Stimulated activated naive CD8-positive, alpha-beta T cell treated with anti-CD3 and anti-CD28 coated beads, Interleukin-15, Interleukin-2, amounts not matched to agents 100 ng/mL and 50 ng/mL, for 24 hours (primary cell): ENCODE data around the gene ARHGAP12.
A peak's percentile ranks its signal among the peaks of the same experiment; 100 is the strongest.
"Not testable (repeated sequence)": the region's sequence is repeated elsewhere in the genome, so short reads cannot be mapped to it uniquely, and the experiment has no call there.

Experiments
- H3K27ac Mint-ChIP-seq: one replicate; pipeline ENCODE4 v1.8.0; 2021; ENCODE audit warnings: mild to moderate bottlenecking, mixed read lengths
- H3K27me3 Mint-ChIP-seq: one replicate; pipeline ENCODE4 v1.8.0; 2021; ENCODE audit warnings: mixed read lengths
- H3K36me3 Mint-ChIP-seq: one replicate; pipeline ENCODE4 v1.8.0; 2021; ENCODE audit warnings: low read depth, mixed read lengths
- H3K4me1 Mint-ChIP-seq: one replicate; pipeline ENCODE4 v1.8.0; 2021; ENCODE audit warnings: low read depth, mixed read lengths
- H3K4me3 Mint-ChIP-seq: one replicate; pipeline ENCODE4 v1.8.0; 2021; ENCODE audit warnings: mild to moderate bottlenecking, mixed read lengths
- H3K9me3 Mint-ChIP-seq: one replicate; pipeline ENCODE4 v1.8.0; 2021; ENCODE audit warnings: mixed read lengths

Gene ARHGAP12, protein sequence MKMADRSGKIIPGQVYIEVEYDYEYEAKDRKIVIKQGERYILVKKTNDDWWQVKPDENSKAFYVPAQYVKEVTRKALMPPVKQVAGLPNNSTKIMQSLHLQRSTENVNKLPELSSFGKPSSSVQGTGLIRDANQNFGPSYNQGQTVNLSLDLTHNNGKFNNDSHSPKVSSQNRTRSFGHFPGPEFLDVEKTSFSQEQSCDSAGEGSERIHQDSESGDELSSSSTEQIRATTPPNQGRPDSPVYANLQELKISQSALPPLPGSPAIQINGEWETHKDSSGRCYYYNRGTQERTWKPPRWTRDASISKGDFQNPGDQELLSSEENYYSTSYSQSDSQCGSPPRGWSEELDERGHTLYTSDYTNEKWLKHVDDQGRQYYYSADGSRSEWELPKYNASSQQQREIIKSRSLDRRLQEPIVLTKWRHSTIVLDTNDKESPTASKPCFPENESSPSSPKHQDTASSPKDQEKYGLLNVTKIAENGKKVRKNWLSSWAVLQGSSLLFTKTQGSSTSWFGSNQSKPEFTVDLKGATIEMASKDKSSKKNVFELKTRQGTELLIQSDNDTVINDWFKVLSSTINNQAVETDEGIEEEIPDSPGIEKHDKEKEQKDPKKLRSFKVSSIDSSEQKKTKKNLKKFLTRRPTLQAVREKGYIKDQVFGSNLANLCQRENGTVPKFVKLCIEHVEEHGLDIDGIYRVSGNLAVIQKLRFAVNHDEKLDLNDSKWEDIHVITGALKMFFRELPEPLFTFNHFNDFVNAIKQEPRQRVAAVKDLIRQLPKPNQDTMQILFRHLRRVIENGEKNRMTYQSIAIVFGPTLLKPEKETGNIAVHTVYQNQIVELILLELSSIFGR

DNA sequence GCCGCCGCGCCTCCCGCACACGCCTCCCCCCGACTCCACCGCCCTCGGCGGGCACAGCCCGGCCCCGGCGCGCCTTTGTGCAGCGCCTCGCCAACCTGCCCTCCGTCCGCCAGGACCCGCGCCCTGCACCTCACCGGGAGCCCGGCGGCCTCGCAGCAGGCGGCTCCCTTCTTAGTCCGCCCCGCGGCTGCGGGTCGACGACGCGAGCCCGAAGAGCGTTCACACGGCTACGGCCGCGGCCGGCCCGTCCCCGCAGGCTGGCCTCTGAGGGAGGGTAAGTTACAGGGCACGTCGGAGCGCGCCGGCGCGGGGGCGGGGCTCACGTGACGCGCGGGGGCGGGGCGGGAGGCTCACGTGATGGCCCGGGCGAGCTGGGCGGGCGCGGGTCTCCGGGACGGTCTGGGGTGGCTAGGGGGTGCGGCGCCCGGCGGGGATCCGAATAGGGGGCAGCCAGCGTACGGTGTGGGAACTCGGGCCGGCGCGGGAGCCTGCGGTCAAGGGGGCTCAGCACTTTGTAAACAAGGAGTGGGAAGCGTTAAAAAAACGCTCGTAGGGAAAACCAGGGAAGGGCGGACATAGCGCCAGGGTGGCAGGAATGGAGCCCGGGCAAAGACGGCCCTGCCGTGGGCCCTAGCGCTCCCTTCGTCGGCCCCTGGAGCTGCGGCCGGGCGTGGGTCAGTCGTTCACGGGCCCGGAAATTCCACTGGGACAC, at the start of gene ARHGAP12:
Gene ARHGAP12 (minus strand): TSS at position 283 of the 712 bp plus-strand sequence. CDS start 19,976 bp downstream, outside the sequence.
- Mint-ChIP-seq H3K36me3 (no peaks in the 10 kb centered on the region), H3K9me3 (no peaks in the 10 kb centered on the region), H3K4me3 (peak within 1 kb of the TSS; percentile 89), H3K4me1 (peaks cover 55% of the 10 kb centered on the region), H3K27ac (peak within 1 kb of the TSS; percentile 82), H3K27me3 (no peaks in the 10 kb centered on the region)

DNA sequence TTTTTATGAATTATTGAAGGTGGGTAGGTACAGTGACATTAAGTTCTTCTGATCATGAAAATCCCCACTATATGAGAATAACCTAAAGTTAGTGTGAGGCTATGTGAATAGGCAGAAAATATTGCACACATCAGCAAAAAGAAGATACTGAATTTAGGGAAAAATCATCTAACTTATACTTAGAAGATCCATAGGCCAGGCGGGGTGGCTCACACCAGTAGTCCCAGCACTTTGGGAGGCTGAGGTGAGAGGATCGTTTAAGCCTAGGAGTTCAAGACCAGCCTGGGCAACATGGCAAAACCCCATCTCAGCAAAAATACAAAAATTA, 49.5 kb upstream of the ARHGAP12 start:
- Mint-ChIP-seq H3K27ac (no peak overlapping the region), H3K27me3 (peaks cover 3% of the 10 kb centered on the region), H3K36me3 (no peaks in the 10 kb centered on the region), H3K4me3 (no peak overlapping the region), H3K4me1 (peaks cover 26% of the 10 kb centered on the region), H3K9me3 (peaks cover 3% of the 10 kb centered on the region)

DNA sequence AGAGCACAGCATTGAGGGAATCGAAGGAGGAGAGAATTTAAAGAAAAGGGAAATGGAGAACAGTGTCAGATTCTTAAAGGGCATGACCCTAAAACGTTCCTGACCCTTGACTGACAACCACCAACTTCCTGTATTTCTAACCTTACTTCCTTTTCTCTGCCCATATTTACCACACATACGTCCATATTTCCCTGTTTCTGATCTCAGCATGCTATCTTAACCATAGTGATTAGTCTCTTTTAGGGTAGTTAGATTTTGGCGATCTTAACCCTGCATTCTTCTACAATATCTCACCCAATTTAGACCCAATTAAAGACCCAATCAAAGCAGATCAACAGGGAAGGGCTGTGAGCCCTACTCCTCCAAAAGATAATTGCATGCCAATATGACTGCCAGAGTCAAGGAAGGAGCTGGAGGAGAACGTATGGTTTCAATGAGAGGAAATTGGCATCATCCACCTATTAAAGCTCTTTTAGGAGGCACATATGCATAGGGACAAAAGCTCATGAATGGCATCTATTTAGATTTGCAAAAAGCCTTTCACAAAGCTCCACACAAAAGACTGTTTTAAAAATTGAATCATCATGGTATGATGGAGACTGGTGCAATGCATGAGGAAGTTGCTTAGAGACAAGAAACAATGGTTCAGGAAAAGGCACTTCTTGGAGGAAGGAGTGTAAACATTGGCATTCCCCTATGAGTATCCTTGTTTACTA, 49.0 kb upstream of the ARHGAP12 start:
- no peak overlapping the region for H3K27ac Mint-ChIP-seq
- peaks cover 26% of the 10 kb centered on the region for H3K4me1 Mint-ChIP-seq
- no peaks in the 10 kb centered on the region for H3K36me3 Mint-ChIP-seq
- peaks cover 3% of the 10 kb centered on the region for H3K9me3 Mint-ChIP-seq
- H3K27me3 Mint-ChIP-seq = peaks cover 3% of the 10 kb centered on the region
- H3K4me3 Mint-ChIP-seq = no peak overlapping the region

DNA sequence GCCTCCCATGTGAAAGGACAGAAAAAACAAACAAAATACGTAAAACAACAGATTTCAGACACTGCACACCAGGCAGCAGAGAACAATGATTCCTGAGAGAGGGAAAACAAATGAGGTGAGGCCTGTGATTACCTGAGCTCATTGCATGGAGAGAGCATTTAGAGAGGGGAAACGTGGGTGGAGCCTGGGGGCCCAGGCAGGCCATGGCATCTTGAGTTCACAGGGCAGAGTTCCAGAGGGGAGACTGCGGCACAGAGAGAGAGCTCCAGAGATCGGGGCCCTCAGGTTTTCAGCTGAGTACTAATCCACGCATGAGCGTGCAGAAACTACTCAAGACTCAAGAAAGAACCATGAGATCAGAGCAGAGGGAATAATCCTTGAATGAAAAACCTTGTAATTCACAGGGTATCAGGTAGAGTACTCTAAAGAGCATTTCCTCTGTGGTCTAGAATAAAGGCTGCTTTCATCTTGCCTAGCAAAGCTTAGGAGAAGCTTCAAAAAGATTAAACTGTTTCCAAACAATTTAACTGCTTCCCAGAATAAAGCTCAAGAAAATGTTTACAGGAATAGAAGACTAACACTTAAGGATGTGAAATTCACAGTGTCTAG, 46.6 kb upstream of the ARHGAP12 start:
- Mint-ChIP-seq H3K9me3 (no peaks in the 10 kb centered on the region), H3K27me3 (no peaks in the 10 kb centered on the region), H3K36me3 (no peaks in the 10 kb centered on the region), H3K4me3 (no peak overlapping the region), H3K27ac (no peak overlapping the region), H3K4me1 (peaks cover 26% of the 10 kb centered on the region)

DNA sequence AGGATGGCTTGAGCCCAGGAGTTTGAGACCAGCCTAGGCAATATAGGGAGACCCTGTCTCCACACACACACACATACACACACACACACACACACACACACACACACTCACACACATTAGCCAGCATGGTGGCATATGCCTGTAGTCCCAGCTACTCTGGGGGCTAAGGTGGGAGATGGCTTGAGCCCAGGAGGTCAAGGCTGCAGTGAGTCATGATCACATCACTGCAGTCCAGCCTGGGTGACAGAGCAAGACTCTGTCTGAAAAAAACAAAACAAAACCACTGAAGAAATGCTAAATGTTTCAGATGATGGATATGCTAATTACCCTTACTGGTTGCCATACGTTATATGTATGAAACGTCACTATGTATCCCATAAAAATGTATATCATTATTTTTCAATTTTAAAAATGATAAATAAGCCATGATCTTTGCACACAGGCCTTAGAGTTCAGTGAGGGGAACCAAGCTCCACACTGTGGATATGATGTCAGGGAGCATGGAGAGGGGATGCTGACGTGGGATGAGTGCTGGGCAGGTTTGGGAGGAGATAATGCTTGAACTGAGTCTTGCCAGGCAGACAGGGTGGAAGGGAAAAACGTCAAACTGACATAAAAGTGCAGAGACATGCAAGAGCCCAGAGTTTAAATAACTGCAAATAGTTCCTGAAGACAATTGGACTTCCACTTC, 45.9 kb upstream of the ARHGAP12 start:
- peaks cover 26% of the 10 kb centered on the region for H3K4me1 Mint-ChIP-seq
- H3K27me3 Mint-ChIP-seq = no peaks in the 10 kb centered on the region
- no peaks in the 10 kb centered on the region for H3K9me3 Mint-ChIP-seq
- H3K4me3 Mint-ChIP-seq = no peak overlapping the region
- no peak overlapping the region for H3K27ac Mint-ChIP-seq
- H3K36me3 Mint-ChIP-seq = no peaks in the 10 kb centered on the region

DNA sequence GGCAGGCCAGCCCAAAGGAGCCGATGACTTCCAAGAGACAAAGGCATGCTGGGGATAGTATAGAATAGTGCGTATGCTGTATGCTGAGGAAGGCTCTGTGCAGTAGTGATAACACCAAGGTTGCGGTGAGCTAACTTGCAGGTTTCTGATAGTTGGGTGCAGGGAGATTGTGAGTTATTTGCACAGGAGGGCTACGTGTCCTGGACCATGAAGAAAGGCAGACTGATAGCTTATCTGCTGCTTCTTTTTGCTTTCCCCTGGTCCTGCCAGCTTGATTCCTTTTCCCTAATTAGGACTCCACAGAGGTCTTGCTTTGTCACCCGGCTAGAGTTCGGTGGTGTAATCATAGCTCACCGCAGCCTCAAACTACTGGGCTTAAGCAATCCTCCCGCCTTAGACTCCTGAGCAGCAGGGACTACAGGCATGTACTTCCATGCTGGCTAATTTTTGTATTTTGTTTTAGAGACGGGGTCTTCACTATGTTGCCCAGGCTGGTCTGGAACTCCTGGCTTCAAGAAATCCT, 43.9 kb upstream of the ARHGAP12 start:
- no peaks in the 10 kb centered on the region for H3K9me3 Mint-ChIP-seq
- peaks cover 20% of the 10 kb centered on the region for H3K4me1 Mint-ChIP-seq
- H3K27me3 Mint-ChIP-seq = no peaks in the 10 kb centered on the region
- H3K36me3 Mint-ChIP-seq = no peaks in the 10 kb centered on the region
- no peak overlapping the region for H3K4me3 Mint-ChIP-seq
- no peak overlapping the region for H3K27ac Mint-ChIP-seq

DNA sequence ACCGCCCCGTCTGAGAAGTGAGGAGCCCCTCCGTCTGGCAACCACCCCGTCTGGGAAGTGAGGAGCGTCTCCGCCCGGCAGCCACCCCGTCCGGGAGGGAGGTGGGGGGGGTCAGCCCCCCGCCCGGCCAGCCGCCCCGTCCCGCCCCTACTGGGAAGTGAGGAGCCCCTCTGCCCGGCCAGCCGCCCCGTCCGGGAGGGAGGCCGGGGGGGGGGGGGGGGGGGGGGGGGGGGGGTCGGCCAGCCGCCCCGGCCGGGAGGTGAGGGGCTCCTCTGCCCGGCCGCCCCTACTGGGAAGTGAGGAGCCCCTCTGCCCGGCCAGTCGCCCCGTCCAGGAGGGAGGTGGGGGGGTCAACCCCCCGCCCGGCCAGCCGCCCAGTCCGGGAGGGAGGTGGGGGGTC, 41.2 kb upstream of the ARHGAP12 start:
- not testable (repeated sequence) for H3K27ac Mint-ChIP-seq, H3K4me1 Mint-ChIP-seq, H3K36me3 Mint-ChIP-seq, H3K9me3 Mint-ChIP-seq, H3K27me3 Mint-ChIP-seq, H3K4me3 Mint-ChIP-seq

DNA sequence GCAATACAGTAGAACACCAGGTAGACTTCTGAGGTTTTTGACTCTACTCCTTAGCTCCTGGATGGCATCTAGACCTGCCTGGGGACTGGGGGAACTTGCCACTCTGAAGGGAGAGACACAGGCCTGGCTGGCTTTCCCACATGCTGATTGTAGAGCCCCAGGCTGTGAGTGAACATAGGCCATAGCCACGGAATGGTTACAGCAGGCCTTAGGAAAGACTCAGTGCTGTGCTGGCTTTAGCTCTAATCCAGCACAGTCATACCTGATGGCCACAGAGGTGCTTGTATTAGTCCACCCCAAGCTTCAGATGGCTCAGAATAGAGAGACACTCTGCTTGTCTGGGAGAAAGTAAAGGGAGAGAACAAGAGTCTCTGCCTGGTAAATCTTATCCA, 35.0 kb upstream of the ARHGAP12 start:
- Mint-ChIP-seq H3K4me1 (peaks cover 25% of the 10 kb centered on the region), H3K27ac (no peak overlapping the region), H3K9me3 (no peaks in the 10 kb centered on the region), H3K4me3 (no peak overlapping the region), H3K36me3 (no peaks in the 10 kb centered on the region), H3K27me3 (no peaks in the 10 kb centered on the region)

DNA sequence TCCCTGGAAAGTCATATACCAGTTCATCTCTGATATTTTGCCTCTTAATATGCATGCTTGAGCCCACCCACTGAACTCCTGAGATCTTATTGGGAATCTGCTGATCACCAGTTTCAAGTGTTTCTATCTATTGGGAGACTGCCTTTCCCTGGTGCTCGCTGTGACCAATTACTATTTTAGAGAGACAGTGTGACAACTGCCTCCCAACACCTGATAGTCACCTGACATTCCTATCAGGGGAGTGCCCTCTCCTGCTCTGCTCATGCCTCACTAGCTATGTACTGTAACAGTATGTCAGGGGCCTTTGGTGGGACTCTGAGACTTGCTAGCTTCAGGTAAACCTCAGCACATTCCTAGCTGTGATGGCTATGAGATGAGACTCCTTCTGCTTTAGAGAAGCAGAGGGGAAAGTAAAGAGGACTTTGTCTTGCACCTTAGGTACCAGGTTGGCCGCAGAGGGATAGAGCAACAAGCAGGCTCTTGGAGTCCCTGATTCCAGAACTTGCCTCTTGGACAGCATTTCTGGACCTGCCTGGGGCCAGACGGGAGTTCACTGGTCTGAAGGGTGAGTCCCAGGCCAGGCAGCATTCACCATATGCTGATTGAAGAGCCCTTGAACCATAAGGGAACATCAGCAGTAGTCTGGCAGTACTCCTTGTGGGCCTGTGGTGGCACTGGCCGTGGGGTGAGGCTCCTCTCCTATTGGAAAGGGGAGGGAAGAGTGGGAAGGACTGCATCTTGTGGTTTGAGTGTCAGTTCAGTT, 34.4 kb upstream of the ARHGAP12 start:
- Mint-ChIP-seq H3K4me1 (peaks cover 25% of the 10 kb centered on the region), H3K4me3 (no peak overlapping the region), H3K36me3 (no peaks in the 10 kb centered on the region), H3K27me3 (no peaks in the 10 kb centered on the region), H3K27ac (no peak overlapping the region), H3K9me3 (no peaks in the 10 kb centered on the region)

DNA sequence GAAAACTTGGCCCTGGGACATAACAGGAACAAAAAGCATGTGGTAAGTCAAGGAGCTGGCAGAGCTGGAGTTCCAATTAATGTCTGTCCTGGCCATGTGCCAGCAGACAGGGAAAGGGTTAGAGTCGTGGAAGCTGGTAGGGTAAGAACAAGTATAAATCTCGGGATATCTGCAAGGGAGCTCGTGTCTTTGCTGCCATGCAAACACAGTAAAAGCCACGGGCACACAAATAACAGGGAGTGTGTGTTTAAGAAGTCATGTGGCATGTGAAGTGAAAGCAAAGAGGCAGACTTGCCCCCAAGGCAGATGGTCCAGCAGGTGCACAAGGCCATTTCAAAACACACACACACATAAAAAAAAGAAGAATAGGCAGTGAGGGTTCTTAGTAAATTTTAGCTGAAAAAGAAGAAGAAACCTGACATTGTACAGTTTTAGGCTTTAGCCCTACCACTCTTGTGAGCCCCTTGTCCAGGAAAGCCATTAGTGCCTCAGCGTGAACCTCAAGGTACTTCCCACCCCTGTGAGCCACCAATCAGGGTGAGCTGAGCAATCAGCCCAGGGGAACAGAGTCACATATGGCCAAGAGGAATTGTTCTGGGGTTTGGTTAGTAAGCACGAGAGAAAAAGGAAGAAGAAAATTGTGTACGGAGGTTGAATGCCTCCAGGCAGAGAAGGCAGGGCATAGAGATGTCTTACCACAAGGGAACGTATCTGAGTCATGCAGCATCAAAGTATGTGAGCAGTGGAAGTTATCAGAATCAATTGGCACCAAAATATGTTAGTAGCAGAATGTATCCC, 32.8 kb upstream of the ARHGAP12 start:
- Mint-ChIP-seq H3K9me3 (no peaks in the 10 kb centered on the region), H3K36me3 (no peaks in the 10 kb centered on the region), H3K4me3 (peak overlapping the region; percentile 11), H3K27ac (peak overlapping the region; percentile 73), H3K4me1 (peaks cover 25% of the 10 kb centered on the region), H3K27me3 (no peaks in the 10 kb centered on the region)

DNA sequence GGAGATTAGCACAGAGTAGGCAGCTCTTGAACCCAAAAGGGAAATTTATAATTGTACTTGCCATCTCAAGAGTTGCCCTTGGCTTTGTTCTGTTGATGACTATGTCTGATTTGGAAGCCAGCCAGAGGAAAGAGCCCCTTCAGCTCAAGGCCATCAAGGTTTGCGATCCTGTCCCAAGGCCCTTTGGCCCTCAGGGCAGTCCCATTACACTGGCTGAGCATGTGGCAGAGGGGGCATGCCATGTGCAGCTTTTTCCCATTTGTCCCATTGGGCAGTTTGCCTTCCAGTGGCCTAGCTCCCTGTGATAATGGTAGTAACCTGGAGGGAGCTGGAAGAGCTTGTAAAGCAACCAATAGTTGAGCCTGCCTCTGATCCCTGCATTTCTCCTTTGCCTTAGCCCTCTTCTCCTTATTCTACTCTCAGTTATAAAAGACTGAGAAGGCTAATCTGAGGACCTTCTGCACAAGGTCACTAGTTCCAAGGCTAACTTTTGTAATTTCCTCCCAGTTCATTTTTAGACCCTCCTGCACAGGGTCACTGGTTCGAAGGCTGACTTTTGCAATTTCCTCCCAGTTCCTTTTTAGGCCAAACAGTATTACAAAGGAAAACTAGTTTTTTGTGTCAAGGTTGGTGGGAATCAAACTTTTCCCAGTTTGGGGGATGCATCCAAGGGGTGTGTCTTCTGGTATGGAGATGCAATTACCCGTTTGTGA, 31.0 kb upstream of the ARHGAP12 start:
- Mint-ChIP-seq H3K9me3 (peaks cover 1% of the 10 kb centered on the region), H3K27me3 (no peaks in the 10 kb centered on the region), H3K4me3 (no peak overlapping the region), H3K4me1 (peaks cover 35% of the 10 kb centered on the region), H3K36me3 (peaks cover under 1% of the 10 kb centered on the region), H3K27ac (no peak overlapping the region)

DNA sequence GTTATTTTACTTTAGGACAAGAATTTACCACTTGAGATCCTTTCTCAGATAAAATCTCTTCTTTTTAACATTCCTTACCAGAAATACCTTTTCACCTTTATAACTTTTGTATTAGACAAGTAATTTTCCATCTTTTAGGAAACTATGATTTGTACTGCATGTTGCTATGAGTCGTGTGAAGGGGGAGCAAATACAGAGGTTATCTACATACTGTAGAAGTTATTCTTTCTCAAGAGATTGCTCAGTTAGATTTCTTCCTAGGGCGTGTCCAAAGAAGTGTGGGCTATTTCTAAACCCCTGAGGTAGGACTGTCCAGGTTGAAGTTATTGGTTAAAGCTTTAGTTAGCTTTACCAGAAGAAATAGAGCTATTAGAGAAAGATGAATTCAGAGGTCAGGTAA, 30.2 kb upstream of the ARHGAP12 start:
- H3K27me3 Mint-ChIP-seq = no peaks in the 10 kb centered on the region
- H3K36me3 Mint-ChIP-seq = peaks cover 4% of the 10 kb centered on the region
- peaks cover 35% of the 10 kb centered on the region for H3K4me1 Mint-ChIP-seq
- peaks cover 9% of the 10 kb centered on the region for H3K9me3 Mint-ChIP-seq
- H3K4me3 Mint-ChIP-seq = no peak overlapping the region
- no peak overlapping the region for H3K27ac Mint-ChIP-seq
